Kidney glomerular epithelial cell (primary cell): Measurements from ENCODE around the gene PTRH2.
"Not testable (repeated sequence)": the region's sequence is repeated elsewhere in the genome, so short reads cannot be mapped to it uniquely, and the experiment has no call there.

Source experiments
- DNase-seq: peaks from one replicate; lab custom pipeline; 2025; lab: John Stamatoyannopoulos, UW

The PTRH2 gene

DNA sequence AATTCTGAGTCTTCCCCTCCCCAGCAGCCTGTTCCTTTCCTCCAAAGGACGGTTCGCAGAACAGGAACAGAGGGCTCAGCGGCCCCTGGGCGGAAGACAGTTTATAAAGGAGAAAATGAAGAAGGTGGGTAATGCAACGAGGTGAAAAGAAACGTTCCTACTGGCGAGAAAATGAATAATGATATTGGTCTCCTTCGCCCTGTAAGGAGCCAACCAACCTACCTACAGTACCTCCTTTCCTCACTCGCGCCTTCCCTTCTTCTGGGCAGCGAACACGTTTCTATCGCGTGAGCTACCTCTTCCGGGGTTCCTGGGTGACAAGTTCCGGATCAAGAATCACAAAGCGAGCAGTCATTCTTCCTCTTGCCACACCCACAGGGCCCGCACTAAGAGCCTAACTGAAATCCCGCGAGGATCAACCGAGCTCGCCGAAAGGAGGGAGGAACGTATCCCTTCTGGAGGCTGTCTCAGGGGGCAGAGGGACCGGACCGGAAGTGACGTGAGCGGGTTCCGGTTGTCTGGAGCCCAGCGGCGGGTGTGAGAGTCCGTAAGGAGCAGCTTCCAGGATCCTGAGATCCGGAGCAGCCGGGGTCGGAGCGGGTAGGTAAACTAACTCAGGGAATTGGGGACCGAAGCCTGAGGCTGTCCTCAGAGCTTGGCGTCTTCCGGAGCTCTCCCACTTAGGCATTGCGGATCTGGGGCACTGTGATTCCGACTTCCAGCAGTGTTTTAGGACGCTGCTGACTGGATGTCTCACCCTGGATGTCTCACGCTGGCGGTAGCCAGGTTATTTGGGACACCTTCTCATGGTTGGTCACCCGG, at the start of gene PTRH2, which contains the start of gene VMP1:
PTRH2 (minus strand) TSS at position 282 of the 822 bp plus-strand sequence. CDS start 9,452 bp downstream, outside the sequence.
VMP1 (plus strand) TSS at position 506 of the 822 bp plus-strand sequence. CDS start 23,793 bp downstream, outside the sequence.
- peak; percentile 100 for DNase-seq

DNA sequence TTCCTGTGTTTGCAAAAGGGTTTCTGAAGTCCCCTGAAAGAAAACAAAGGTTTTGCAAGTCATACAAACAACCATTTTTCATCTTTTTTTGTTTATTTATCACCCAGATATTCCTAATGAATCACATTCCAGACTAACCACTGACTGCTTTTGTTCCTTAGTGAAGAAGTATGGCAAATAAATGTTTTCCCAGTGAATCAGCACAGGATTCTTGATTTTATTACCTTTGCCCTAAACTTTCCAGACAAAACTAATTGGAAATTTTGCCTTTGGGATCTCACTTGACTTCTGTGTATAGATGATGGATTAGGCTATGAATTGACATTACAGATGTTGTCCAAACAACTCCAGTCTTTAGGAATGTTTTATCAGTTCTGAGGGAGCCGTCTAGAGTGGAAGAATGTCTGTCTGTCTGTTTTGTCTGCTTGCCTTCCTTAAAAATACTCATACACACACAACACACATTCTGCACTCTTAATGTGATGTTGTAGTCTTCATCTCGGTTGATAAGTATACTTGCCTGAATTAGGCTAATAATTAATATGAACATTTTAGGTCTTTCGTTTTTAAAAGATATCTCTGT, 49.1 kb upstream of the PTRH2 start:
- peak; percentile 99 for DNase-seq

DNA sequence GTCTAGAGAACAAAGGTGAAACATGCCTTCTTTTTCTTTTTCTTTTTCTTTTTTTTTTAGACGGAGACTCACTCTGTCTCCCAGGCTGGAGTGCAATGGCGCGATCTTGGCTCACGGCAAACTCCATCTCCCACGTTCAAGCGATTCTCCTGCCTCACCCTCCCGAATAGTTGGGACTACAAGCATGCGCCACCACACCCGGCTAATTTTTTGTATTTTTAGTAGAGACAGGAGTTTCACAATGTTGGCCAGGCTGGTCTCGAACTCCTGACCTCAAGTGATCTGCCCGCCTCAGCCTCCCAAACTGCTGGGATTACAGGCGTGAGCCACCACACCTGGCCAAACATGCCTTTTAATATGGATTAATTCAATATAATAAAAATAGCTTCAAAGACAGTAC, 47.8 kb upstream of the PTRH2 start:
- not testable (repeated sequence) for DNase-seq

DNA sequence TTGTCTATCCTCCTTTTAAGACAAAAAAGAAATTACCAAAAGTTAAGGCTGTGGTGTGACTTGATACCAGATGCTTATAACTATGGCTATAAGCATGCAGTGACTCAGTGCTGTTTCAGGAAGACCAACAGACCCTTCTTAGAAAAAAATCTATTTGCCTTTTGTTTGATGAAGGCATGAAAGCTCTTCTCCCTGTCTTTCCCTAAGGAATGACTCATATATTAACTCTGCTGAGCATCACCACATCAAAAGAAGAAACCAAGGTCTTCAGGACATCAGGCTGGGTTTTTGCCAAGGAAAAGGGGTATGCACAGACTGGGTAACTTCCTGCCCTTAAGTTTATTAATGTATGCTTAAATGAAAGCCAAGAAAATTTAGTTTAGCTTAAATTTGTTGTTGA, 47.3 kb upstream of the PTRH2 start:
- peak; percentile 97 for DNase-seq

DNA sequence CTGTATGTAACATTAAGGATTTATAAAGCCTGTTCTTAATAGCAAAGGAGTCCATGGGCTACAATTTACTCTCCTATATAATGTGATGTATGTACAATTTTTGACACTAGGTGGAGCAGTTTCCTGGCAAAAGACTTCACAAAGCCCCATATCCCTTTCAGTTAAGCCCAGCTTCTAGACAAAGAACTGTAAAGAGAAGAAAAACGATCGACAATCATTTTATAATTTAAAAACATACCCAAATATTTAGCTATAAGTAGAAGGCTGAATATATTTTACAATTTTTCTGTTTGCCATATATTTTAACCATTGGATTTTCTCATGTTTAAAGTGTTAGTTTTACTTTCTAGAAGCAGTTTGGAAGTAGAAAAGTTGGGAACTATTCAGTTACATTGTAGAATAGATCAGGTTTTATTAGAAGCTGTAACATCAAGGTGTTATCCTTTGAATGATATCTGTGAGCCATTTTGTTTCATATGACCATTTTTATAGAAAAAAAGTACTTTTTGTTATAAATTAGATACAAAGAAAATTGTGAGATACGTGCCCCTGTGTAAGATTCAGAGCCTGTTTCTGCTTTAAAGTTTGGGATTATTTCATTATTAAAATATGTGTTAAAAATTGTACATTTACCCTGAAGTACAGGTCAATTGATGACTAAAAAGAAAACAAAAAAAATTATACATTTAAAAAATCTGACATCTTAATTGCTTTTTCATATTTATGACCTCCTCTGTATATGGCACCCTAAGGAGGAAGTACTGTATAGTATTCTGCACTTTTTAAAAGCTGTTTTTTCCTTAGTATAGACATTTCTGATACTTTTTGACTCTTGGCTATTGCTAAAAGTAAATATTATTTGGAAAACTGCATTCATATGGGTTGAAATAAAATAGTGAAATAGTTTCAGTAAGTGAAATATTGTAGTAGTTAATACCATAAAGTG, 46.6 kb upstream of the PTRH2 start:
- DNase-seq: peak; percentile 85

DNA sequence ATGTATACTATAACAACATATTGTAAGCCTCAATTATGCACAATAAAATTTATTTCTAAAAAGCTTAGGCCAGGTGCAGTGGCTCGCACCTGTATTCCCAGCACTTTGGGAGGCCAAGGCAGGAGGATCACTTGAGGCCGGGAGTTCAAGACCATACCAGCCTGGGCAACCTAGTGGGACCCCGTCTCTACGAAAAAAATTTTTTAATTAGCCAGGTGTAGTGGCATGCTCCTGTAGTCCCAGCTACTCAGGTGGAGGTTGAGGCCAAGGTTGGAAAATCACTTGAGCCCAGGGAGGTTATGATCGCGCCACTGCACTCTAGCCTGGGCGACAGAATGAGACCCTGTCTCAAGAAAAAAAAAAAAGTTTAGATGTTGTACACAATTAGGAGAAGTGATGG, 45.7 kb upstream of the PTRH2 start:
- DNase-seq: no peak

DNA sequence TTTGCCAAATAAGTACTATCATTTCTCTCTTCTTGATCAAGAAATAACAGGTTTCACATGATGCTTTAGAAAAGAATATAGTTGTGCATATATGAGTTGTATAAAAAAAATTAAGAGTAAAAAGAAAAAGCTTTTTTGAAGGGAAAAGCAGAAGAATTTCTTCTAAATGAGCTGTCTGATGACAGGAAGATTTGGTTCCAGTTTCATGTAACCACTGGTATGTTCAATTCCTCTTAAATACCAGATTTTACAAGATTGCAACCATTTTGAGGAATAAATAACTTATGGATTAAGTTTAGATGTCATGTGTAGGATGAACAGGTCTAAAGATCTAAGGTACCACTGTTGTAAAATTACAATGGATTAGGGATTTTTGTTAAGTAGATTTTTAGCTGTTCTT, 45.2 kb upstream of the PTRH2 start:
- no peak for DNase-seq

DNA sequence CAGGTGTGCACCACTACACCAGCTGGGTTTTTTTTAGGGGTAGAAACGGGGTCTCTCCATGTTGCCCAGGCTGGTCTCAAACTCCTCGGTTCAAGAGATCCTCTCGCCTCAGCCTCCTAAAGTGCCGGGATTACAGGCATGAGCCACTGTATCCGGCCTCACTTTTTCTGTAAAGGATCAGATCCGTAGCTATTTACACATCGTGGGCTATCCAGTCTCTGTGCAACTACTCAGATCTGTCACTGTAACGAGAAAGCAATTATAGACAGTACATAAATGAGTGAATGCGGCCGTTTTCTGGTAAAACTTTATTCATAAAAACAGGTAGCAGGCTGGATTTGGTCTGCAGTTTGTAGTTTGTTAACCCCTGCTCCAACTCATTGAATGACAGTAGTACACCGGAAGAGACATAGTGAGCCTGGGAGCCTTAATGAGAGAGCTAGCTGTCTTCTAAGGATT, 44.8 kb upstream of the PTRH2 start:
- DNase-seq: no peak

DNA sequence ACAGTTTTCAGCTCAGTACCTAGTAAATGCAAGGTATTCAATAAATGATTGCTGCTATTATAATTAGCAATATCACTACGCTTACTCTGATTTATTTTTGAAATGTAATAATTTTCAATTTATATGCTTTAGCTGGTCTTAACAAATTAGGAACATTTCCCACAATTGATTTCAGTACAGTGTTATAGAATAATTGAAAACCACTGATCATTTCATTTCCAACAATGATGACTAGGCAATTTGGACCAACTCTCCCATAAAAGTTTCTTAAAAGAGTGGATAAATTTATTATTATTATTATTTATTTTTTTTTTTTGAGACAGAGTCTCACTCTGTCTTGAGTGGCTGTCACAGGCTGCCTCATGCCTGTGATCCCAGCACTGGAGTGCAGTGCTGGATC, 41.4 kb upstream of the PTRH2 start:
- DNase-seq: no peak

DNA sequence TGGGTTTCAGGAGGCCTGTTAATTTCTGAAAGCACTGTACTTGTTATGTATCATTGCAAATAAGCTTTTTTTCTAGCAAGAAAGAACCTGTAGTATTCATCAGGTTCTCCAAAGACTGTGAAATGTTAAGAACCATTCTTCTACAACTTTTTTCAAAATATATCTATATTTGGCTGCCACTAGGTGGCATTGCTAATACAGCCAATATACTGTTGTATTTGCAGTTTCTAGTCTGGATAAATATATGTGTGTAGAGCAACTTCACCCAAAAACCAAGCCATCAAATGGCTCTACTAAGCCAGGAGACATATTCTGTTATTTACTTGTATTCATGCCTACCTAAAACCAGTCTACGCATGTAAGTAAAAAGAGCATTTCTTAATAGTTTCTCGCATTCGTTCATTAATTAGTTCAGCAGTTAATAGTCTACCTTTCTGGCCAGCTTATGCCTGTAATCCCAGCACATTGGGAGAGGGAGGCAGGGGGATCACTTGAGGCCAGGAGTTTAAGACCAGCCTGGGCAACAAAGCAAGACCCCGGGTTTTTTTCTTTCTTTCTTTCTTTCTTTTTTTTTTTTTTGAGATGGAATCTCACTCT, 39.7 kb upstream of the PTRH2 start:
- DNase-seq: peak; percentile 61

DNA sequence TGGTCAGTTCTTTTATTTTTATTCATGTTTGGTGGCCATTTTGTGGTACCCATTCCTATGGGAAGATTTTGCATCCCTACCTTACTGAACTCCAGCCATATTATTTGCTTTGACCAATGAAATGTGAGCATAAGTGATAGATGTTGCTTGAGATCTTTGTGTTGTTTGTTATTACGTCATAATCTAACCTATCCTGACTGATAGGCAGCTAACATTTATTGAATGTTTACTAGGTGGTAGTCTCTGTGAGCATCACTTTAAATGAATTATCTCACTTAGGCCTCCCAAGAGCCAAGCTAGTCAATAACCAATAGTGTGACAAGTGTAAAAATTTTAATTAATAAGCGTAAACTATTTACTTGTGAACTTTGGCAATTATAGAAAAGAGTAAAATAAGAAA, 37.8 kb upstream of the PTRH2 start:
- DNase-seq: no peak

DNA sequence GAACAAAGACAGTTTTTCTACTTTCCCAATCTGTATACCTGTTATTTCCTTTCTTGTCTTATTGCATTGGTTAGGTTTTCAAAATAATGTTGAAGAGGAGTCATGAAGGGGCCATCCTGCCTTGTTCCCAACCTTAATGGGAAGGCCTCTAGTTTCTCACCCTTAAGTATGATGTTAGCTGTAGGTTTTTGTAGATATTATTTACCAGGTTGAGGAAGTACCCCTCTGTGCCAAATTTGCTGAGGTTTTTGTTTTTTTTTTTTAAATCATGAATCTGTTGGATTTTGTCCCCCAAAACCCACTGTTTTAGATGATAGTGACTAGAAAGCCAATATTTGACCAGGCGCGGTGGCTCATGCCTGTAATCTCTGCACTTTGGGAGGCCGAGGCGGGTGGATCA, 36.6 kb upstream of the PTRH2 start:
- DNase-seq: no peak

DNA sequence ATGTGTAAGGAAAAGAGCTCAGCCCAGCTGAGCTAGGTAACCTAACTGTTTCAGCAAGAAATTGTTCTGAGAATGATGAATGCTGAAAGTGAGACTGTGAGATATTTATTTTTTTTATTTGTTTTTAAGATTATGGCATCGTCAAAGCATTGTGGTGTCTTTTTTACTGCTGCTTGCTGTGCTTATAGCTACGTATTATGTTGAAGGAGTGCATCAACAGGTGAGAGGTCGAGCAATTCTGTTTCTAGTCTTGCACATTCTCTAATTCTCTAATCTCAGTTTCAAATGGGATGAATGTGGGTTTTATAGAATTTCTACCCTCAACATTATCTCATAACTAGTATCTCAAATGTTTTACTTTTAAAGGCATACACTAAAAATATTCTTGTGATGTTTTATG, 30.1 kb upstream of the PTRH2 start:
- no peak for DNase-seq

DNA sequence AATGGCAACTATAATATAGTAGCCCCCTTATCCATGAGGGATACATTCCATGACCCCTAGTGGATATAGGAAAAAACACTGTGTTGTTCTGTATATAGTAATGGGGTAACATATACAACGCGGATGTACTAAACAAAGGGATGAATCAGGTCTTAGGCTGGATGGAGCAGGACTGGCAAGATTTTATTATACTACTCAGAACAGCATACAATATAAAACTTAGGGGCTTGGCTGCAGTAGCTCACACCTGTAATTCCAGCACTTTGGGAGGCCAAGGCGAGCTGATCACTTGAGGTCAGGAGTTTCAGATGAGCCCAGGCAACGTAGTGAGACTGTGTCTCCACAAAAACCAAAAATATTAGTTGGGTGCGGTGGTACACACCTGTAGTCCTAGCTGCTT, 27.0 kb upstream of the PTRH2 start:
- no peak for DNase-seq

DNA sequence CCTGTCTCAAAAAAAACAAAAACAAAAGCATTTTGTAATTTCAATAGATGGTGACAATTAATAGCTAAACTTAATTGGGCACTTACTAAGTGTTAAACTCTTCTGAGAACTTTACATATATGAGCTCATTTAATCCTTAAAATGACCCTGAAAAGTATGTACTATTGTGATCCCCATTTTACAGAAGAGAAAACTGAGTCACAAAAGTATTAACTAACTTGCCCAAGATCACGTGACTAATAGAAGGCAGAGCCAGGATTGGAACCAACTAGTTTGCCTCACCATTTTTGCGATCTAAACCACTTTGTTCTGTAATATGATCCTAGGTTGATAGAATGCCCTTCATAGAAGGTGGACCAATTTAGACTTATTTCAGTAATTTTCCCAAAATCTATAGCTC, 26.5 kb upstream of the PTRH2 start:
- DNase-seq: no peak

DNA sequence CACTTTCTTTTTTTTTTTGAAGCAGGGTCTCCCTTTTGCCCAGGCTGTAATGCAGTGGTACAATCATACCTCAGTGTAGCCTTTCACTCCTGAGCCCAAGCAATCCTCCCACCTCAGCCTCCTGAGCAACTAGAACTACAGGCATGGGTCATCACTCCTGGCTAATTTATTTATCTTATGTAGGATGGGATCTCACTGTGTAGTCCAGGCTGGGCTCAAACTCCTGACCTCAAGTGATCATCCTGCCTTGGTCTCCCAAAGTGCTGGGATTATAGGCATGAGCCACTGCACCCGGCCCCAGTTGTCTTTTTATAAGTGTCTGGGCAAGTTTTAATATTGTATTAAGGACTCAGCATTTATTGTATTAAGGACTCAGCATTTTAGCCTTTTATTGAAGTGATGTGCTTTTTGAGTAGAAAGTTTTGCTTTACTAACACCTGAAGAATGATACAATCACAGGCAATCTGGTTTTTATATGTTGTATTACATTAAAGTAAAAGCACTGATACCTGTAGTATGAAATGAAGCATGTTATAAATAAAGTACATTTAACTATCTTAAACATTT, 23.1 kb upstream of the PTRH2 start:
- no peak for DNase-seq

DNA sequence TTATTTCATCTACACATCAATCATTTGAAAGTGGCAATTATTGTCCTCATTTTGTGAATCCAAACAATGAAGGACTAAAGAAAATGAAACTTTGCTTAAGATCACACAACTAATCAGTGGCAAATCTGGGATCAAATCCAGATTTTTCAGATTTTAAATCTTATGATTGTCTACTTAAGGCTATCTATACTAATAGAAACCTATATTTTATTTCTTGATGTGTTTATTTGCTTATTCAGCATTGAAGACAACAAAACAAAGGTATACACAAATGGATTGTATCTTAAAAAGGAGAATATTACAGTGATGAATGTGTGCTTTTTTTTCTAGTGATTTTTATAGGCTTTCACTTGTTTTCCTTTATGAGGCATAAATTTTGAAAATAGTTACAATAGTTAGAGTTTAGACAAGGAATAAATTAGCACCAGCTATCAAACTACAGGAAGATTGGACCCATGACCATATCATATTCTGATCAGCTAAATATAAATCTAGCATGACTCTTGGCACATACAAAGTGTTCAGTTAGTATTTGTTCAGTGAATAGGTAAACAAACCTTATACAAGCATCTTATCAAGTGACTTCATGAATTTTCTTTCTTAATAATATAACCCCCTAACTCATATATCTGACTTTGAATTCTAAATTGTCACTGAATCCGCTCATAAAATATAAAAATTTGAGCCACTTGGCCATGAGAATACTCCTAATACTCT, 20.7 kb upstream of the PTRH2 start:
- DNase-seq: no peak

DNA sequence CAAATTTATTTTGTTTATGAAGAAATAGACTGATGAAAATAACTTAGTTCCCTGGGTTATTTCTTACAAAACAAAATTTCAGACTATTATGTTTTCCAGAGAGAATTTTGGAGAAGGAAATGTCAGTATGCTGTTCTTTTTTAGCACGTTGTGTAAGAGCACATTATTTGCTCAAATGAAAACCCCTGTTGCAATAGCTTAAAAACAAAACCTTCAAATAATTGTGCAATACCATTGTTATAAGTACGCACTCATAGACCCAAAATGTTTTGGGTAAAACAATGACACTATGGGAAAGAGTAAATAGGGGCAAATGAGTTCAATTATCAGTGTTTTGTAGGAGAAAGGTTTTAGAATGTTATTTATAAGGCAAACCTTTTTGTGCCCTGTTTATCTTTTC, 18.5 kb upstream of the PTRH2 start:
- no peak for DNase-seq

DNA sequence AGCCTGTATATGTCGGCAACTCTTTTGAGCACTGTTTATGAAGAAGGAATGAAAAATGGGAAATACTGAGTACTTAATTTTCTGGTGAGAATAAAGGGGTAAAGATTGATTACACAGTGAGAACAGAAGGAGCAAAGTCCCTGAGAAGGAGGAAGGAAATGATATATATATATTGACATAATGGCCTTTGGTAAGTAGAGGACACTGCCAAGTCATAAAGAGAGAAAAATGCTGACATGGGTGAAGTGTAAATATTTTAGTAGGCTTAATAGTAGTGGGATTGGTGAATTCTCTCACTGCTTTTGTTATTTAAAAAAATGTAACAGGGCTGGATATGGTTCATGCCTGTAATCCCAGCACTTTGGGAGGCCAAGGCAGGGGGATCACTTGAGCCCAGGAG, 16.4 kb upstream of the PTRH2 start:
- no peak for DNase-seq

DNA sequence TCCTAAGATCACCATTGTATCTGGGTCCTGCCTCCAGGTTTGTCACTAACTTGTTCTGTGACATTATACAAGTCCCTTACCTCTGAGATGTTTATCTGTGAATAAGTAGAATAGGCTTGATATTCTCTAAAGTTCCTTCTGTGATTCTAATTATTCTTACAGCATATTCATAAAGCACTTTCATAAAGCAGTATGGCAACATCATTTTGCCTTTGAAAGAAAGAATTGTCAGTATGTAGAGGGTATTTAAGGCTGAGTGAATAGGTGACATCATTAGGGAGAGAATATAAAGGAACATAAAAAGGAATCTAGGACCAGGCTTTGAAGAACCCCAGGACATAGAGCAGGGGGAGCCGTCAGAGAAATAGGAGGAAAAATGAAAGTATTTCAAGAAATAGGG, 15.8 kb upstream of the PTRH2 start:
- no peak for DNase-seq

DNA sequence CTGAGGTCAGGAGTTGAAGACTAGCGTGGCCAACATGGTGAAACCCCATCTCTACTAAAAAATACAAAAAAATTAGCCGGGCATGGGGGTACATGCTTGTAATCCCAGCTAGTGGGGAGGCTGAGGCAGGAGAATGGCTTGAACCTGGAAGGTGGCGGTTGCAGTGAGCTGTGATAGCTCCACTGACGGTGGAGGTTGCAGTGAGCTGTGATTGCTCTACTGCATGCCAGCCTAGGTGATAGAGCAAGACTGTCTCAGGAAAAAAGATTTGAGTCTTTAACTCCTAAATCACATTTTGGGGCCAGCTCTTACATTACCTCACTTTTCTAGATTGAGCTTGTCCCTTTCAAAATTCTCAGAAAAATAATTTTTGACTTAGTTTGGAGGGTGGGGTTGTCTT, 15.4 kb upstream of the PTRH2 start:
- DNase-seq: no peak
